Ovary (tissue), 3 donors: ENCODE results near the gene TLR7.

Experiments used
- EP300 ChIP-seq: sonication (generic); formaldehyde crosslinking; IDR thresholded peaks from one replicate; pipeline ENCODE4 v1.6.1; 2017; ENCODE audit warnings: antibody characterized with exemption
- POLR2A ChIP-seq: fragments of 450-650 bp; IDR thresholded peaks from one replicate; pipeline ENCODE4 v1.6.1; 2017; ENCODE audit warnings: antibody characterized with exemption, mild to moderate bottlenecking, moderate library complexity
- TF ChIP-seq, protein P1 (sequence below), 3 donors: fragments of 450-650 bp in 2 of 3; fragments of 200-600 bp in 1 of 3; IDR thresholded peaks; one replicate each; pipeline versions ENCODE4 v1.5.1 to v1.8.0; 2016 to 2022; ENCODE audit warnings: antibody characterized with exemption in 3 of 3, mild to moderate bottlenecking in 1 of 3
- donor health status: DM: no; HTN: no; CAD: no.

DNA sequence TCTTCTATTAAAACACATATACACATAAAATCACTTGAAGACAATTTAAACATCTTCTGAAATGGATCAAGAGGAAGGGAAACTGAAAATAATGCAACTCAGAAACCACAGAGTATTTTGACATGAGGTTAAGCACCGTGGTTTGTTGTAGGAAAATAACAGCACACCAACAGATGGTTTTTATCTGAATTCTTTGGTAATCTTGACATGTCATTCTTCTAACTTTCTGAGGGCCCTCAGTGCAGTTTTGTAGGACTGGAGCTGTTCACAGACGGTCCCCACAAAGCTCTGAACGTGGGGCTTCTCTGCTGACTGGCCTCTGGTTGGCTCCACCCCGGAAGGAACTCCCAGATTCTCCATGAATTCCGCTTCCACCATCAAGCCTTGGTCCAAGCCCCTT is 23.6 kb downstream of the TLR7 start:
- TF ChIP-seq, protein P1, sequence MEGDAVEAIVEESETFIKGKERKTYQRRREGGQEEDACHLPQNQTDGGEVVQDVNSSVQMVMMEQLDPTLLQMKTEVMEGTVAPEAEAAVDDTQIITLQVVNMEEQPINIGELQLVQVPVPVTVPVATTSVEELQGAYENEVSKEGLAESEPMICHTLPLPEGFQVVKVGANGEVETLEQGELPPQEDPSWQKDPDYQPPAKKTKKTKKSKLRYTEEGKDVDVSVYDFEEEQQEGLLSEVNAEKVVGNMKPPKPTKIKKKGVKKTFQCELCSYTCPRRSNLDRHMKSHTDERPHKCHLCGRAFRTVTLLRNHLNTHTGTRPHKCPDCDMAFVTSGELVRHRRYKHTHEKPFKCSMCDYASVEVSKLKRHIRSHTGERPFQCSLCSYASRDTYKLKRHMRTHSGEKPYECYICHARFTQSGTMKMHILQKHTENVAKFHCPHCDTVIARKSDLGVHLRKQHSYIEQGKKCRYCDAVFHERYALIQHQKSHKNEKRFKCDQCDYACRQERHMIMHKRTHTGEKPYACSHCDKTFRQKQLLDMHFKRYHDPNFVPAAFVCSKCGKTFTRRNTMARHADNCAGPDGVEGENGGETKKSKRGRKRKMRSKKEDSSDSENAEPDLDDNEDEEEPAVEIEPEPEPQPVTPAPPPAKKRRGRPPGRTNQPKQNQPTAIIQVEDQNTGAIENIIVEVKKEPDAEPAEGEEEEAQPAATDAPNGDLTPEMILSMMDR (IDR thresholded peaks at IDR 0.05), result no peak
- TF ChIP-seq POLR2A, result no peak
- TF ChIP-seq EP300, result no peak
